Activated T-cell treated with anti-CD3 and anti-CD28 coated beads, Interleukin-2, amount 50 U/mL, for 24 hours (primary cell): ENCODE data around the gene DDX31.
"Not testable (repeated sequence)": the region's sequence is repeated elsewhere in the genome, so short reads cannot be mapped to it uniquely, and the experiment has no call there.

Experiments used
- DNase-seq: peaks from one replicate; pipeline ENCODE4 v3.0.0-alpha.2; 2020
- H3K27ac Mint-ChIP-seq: 2 replicates; pipeline ENCODE4 v1.8.0; 2020; ENCODE audit warnings: mild to moderate bottlenecking, mixed read lengths
- H3K27me3 Mint-ChIP-seq: 2 replicates; pipeline ENCODE4 v1.8.0; 2020; ENCODE audit warnings: mixed read lengths
- H3K36me3 Mint-ChIP-seq: 2 replicates; pipeline ENCODE4 v1.8.0; 2020; ENCODE audit warnings: low read depth, mixed read lengths
- H3K4me1 Mint-ChIP-seq: 2 replicates; pipeline ENCODE4 v1.8.0; 2020; ENCODE audit warnings: low read depth, mixed read lengths
- H3K4me3 Mint-ChIP-seq: 2 replicates; pipeline ENCODE4 v1.8.0; 2020; ENCODE audit warnings: mild to moderate bottlenecking, moderate library complexity, mixed read lengths
- H3K9me3 Mint-ChIP-seq: 2 replicates; pipeline ENCODE4 v1.8.0; 2020; ENCODE audit warnings: mixed read lengths

The DDX31 gene

GRCh38 chr9:132669698-132670456, at the start of gene DDX31:
TSS of gene DDX31 (minus strand) at chr9:132669983. CDS start at chr9:132669934, 49 bp downstream.
- Mint-ChIP-seq H3K4me1 (peaks cover 60% of the 10 kb centered on the region), H3K36me3 (peaks cover 72% of the 10 kb centered on the region), H3K4me3 (peak within 1 kb of the TSS; percentile 95), H3K9me3 (no peaks in the 10 kb centered on the region), H3K27me3 (no peaks in the 10 kb centered on the region), H3K27ac (peak within 1 kb of the TSS; percentile 97)
- peak; percentile 92 for DNase-seq

DNA sequence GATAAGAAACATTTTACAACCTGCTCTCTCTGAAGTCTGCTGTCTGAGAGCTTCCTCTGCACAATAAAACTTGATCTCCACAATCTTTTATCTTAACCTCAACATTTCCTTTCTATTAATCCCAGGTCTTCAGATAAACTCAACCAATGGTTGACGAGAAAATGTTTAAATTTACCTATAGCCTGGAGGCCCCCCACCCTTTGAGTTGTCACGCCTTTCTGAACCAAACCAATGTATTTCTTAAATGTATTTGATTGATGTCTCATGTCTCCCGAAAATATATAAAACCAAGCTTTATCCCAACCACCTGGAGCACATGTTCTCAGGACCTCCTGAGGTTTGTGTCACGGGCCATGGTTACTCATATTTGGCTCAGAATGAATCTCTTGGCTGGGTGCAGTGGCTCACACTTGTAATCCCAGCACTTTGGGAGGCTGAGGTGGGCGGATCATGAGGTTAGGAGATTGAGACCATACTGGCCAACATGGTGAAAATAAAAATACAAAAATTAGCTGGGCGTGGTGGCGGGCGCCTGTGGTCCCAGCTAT, 48.7 kb upstream of the DDX31 start:
- H3K27ac Mint-ChIP-seq = not testable (repeated sequence)

DNA sequence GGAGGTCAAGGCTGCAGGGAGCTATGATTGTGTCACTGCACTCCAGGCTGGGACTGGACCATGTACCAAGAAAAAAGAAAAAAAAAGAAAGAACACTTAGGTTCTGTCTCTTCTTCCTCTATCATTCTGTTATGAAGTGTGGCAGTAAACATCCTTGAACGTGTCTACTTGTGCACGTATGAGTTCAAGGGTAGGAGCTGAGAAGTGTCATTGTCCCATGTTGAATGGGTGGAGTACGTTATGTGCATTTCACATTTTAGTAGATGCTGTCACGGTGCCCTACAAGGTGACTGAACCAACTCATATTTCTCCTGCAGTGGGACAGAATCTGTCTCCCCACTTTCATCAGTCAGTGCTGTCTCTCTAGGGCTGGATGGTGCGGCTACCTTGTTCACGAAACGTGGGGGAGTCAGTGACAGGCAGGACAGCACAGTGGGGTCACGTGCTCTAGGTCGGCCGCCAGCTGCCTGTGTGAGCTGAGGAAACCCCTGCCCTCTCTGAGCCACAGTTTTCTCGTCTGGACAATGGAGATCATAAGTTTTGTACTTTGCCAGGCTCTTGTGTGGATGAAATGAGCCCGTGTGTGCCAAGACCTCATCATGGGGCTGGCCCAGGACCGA, 47.7 kb upstream of the DDX31 start:
- no peak overlapping the region for H3K4me3 Mint-ChIP-seq
- H3K27ac Mint-ChIP-seq = no peak overlapping the region

More for the DNA sequence above, 48.7 kb upstream of the DDX31 start:
- not testable (repeated sequence) for DNase-seq, H3K9me3 Mint-ChIP-seq, H3K36me3 Mint-ChIP-seq, H3K4me1 Mint-ChIP-seq, H3K4me3 Mint-ChIP-seq
- peaks cover 43% of the 10 kb centered on the region for H3K27me3 Mint-ChIP-seq

GRCh38 chr9:132716007-132716406, 46.2 kb upstream of the DDX31 start:
- no peak for DNase-seq

More for the DNA sequence above, 47.7 kb upstream of the DDX31 start:
- DNase-seq = no peak
- H3K4me1 Mint-ChIP-seq = peaks cover 6% of the 10 kb centered on the region
- H3K36me3 Mint-ChIP-seq = no peaks in the 10 kb centered on the region
- no peaks in the 10 kb centered on the region for H3K9me3 Mint-ChIP-seq
- peaks cover 39% of the 10 kb centered on the region for H3K27me3 Mint-ChIP-seq

DNA sequence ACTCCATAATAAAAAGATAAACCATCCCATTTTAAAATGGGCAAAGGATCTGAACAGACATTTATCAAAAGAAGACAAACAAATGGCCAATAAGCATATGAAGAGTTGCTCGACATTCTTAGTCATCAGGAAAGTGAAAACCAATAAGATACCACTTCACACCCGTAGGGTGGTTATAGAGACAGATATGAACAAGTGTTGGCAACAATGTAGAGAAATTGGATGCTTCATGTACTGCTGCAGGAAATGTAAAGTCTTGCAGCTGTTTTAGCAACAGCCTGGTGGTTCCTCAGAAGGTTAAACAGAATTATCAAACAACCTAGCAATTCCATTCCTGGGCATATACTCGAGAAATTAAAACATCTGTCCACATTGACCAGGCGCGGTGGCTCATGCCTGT, 43.0 kb upstream of the DDX31 start:
- no peak overlapping the region for H3K27ac Mint-ChIP-seq
- no peak for DNase-seq
- H3K9me3 Mint-ChIP-seq = no peaks in the 10 kb centered on the region
- peaks cover 28% of the 10 kb centered on the region for H3K27me3 Mint-ChIP-seq
- H3K4me1 Mint-ChIP-seq = no peaks in the 10 kb centered on the region
- H3K36me3 Mint-ChIP-seq = no peaks in the 10 kb centered on the region
- H3K4me3 Mint-ChIP-seq = no peak overlapping the region

More at GRCh38 chr9:132716007-132716406, 46.2 kb upstream of the DDX31 start:
- Mint-ChIP-seq H3K27me3 (peaks cover 43% of the 10 kb centered on the region), H3K4me3 (no peak overlapping the region), H3K4me1 (peaks cover 6% of the 10 kb centered on the region), H3K36me3 (no peaks in the 10 kb centered on the region), H3K9me3 (no peaks in the 10 kb centered on the region), H3K27ac (no peak overlapping the region)

GRCh38 chr9:132711846-132712245, 42.1 kb upstream of the DDX31 start:
- Mint-ChIP-seq H3K27me3 (peaks cover 19% of the 10 kb centered on the region), H3K4me3 (no peak overlapping the region), H3K4me1 (no peaks in the 10 kb centered on the region), H3K36me3 (no peaks in the 10 kb centered on the region), H3K9me3 (no peaks in the 10 kb centered on the region), H3K27ac (no peak overlapping the region)
- DNase-seq = no peak

DNA sequence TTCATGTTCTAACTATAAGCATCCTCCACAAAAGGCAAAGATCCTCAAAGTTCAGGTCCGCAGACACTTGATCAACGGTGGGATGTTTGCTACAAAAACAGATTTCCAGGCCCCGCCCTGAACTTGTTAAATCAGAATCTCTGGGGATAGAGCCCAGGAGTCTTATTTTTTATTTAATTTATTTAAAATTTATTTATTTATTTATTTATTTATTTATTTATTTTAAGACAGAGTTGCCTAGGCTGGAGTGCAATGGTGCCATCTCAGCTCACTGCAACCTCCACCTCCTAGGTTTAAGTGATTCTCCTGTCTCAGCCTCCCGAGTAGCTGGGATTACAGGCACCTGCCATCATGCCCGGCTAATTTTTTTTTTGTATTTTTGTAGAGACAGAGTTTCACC, 41.4 kb upstream of the DDX31 start:
- H3K36me3 Mint-ChIP-seq = not testable (repeated sequence)

DNA sequence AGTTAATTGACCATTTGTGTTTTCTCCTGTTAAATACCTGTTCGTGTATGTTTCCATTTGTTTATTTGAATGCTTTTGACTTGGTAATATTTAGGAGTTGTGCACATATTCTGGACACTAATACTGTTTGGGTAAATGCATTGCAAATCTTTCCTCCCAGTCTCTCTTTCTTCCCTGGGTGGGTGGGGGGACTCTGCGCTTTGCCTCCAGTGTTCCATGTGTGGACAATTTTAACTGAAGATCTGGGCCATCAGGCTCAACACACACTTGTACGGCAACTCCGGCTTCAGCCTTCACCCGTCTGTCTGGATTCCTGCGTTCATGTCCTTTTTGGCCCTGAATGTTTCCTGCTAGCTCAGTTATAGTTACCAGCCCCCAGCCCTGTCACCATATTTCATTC, 40.5 kb upstream of the DDX31 start:
- Mint-ChIP-seq H3K27ac (no peak overlapping the region), H3K36me3 (no peaks in the 10 kb centered on the region), H3K4me3 (no peak overlapping the region), H3K27me3 (peaks cover 25% of the 10 kb centered on the region), H3K4me1 (no peaks in the 10 kb centered on the region), H3K9me3 (no peaks in the 10 kb centered on the region)
- DNase-seq = no peak

More for the DNA sequence above, 41.4 kb upstream of the DDX31 start:
- H3K27me3 Mint-ChIP-seq = peaks cover 22% of the 10 kb centered on the region
- not testable (repeated sequence) for H3K9me3 Mint-ChIP-seq, H3K4me1 Mint-ChIP-seq, H3K4me3 Mint-ChIP-seq, DNase-seq, H3K27ac Mint-ChIP-seq

GRCh38 chr9:132708769-132709430, 39.1 kb upstream of the DDX31 start:
- Mint-ChIP-seq H3K9me3 (no peaks in the 10 kb centered on the region), H3K4me1 (no peaks in the 10 kb centered on the region), H3K27ac (no peak overlapping the region), H3K36me3 (no peaks in the 10 kb centered on the region), H3K27me3 (peaks cover 25% of the 10 kb centered on the region), H3K4me3 (no peak overlapping the region)
- DNase-seq = no peak

GRCh38 chr9:132708239-132708638, 38.5 kb upstream of the DDX31 start:
- Mint-ChIP-seq H3K27me3 (peaks cover 25% of the 10 kb centered on the region), H3K9me3 (no peaks in the 10 kb centered on the region)

DNA sequence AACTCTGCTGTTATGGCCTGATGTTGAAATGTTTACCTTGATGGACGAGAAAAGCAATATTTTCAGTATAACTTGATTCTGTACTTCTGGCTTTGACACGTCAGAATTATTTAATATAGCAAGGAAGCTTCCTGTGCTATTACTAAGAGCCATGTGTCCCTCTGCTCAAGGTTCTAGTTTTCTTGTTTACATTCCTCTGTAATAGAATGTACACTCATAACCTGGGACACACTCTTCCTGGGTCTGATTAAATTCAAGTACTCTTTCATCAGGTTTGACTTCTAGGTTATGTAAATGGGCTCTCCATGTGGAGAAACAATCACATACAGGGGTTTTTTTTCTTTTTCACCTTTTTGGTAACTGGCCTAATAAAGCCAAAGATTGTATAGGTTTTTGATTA, 33.6 kb upstream of the DDX31 start:
- no peak overlapping the region for H3K4me3 Mint-ChIP-seq
- no peak overlapping the region for H3K27ac Mint-ChIP-seq
- H3K9me3 Mint-ChIP-seq = peaks cover 6% of the 10 kb centered on the region
- peaks cover 23% of the 10 kb centered on the region for H3K27me3 Mint-ChIP-seq
- no peaks in the 10 kb centered on the region for H3K36me3 Mint-ChIP-seq
- no peaks in the 10 kb centered on the region for H3K4me1 Mint-ChIP-seq
- no peak for DNase-seq

More at GRCh38 chr9:132708239-132708638, 38.5 kb upstream of the DDX31 start:
- H3K27ac Mint-ChIP-seq = no peak overlapping the region
- no peak overlapping the region for H3K4me3 Mint-ChIP-seq
- no peak for DNase-seq
- no peaks in the 10 kb centered on the region for H3K36me3 Mint-ChIP-seq
- no peaks in the 10 kb centered on the region for H3K4me1 Mint-ChIP-seq

GRCh38 chr9:132702254-132702653, 32.5 kb upstream of the DDX31 start:
- Mint-ChIP-seq H3K4me1 (no peaks in the 10 kb centered on the region), H3K27ac (no peak overlapping the region), H3K27me3 (peaks cover 23% of the 10 kb centered on the region), H3K36me3 (no peaks in the 10 kb centered on the region), H3K9me3 (peaks cover 17% of the 10 kb centered on the region), H3K4me3 (no peak overlapping the region)
- DNase-seq = no peak

DNA sequence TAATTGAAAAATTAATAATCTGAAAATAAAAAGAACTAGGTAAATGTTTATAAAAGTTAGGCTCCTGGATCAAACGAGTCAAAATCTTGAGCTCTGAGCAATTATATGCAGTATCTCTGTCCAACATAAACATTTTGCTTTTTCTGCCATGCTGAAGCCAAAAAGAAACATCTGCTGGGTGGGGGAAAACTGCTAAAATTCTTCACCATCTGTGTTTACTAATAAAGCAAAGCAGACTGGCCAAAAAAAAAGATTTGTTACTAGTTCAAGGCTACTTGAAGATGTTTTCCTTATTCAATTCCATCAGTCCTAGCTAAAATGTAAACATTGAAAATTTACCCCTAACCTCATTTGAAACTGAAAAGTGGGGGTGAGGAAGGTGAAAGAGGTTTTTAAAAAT, 30.2 kb upstream of the DDX31 start:
- DNase-seq = no peak
- Mint-ChIP-seq H3K27ac (no peak overlapping the region), H3K4me1 (no peaks in the 10 kb centered on the region), H3K9me3 (peaks cover 36% of the 10 kb centered on the region), H3K27me3 (peaks cover 9% of the 10 kb centered on the region), H3K36me3 (peaks cover 3% of the 10 kb centered on the region), H3K4me3 (no peak overlapping the region)

- Mint-ChIP-seq H3K27me3 (peaks cover 7% of the 10 kb centered on the region), H3K27ac (no peak overlapping the region), H3K9me3 (peaks cover 43% of the 10 kb centered on the region), H3K4me1 (peaks cover 4% of the 10 kb centered on the region), H3K36me3 (peaks cover 8% of the 10 kb centered on the region), H3K4me3 (no peak overlapping the region)
- DNase-seq = no peak
Observed at GRCh38 chr9:132698989-132699388, 29.2 kb upstream of the DDX31 start.
